Thymus (tissue), 11 donors: ENCODE results near the gene USP24. TPM values are rescaled to one million over a fixed set of nuclear protein-coding genes. Genes with fewer than 3 reads are reported as not detected.
"Not testable (repeated sequence)": the region's sequence is repeated elsewhere in the genome, so short reads cannot be mapped to it uniquely, and the experiment has no call there.

Source experiments
- DNase-seq, 9 donors: peaks; one replicate each; pipeline ENCODE4 v3.0.0-alpha.2; 2013; ENCODE audit warnings: low spot score in 9 of 9, low read depth in 6 of 9, missing footprints in 1 of 9
- H3K27ac ChIP-seq, 2 donors: one replicate each; pipeline ENCODE4 v1.5.1; 2013; ENCODE audit warnings: control low read depth in 1 of 2, low read depth in 1 of 2, low read length in 1 of 2, mild to moderate bottlenecking in 1 of 2, moderate library complexity in 1 of 2
- H3K27me3 ChIP-seq, 2 donors: one replicate each; pipeline ENCODE4 v1.5.1; 2013; ENCODE audit warnings: low read length in 1 of 2; ENCODE audit not compliant: control insufficient read depth in 2 of 2, insufficient read depth in 1 of 2
- H3K36me3 ChIP-seq, 2 donors: one replicate each; pipeline ENCODE4 v1.5.1; 2013; ENCODE audit warnings: low read length in 1 of 2, mild to moderate bottlenecking in 1 of 2, moderate library complexity in 1 of 2; ENCODE audit not compliant: control insufficient read depth in 2 of 2, insufficient read depth in 2 of 2
- H3K4me1 ChIP-seq, 2 donors: one replicate each; pipeline ENCODE4 v1.5.1; 2013; ENCODE audit warnings: low read length in 2 of 2; ENCODE audit not compliant: control insufficient read depth in 2 of 2, insufficient read depth in 2 of 2
- H3K4me3 ChIP-seq, 2 donors: one replicate each; pipeline ENCODE4 v1.5.1; 2013; ENCODE audit warnings: low read length in 2 of 2, control low read depth in 1 of 2, mild to moderate bottlenecking in 1 of 2
- H3K9me3 ChIP-seq, 2 donors: one replicate each; pipeline ENCODE4 v1.5.1; 2013; ENCODE audit warnings: low read length in 1 of 2, mild to moderate bottlenecking in 1 of 2; ENCODE audit not compliant: control insufficient read depth in 2 of 2, insufficient read depth in 1 of 2
- WGBS: extraction: QIAGEN DNeasy Blood & Tissue Kit; methylation state at CpG from one replicate; pipeline ENCODE4 v1.1.7; 2013; 5-methylcytosine and 5-hydroxymethylcytosine counted together
- polyA plus RNA-seq: library from polyadenylated mRNA; stranded (reverse); fragments of 200-250 nt; gene quantifications from one replicate; pipeline ENCODE4 v1.2.3, GENCODE V29; 2013
- total RNA-seq: library from RNA; stranded (reverse); fragments of 120-200 nt; gene quantifications from one replicate; pipeline ENCODE4 v1.2.4, GENCODE V29; 2013
- donor health status: healthy.

USP24 gene
- total and polyA plus RNA-seq, 2 donors, result 17.7 to 34.4 TPM

- Histone ChIP-seq H3K27ac (no peak overlapping the region), H3K27me3 (peaks cover 8 to 38% of the 10 kb centered on the region in 2 donors), H3K36me3 (no peaks in the 10 kb centered on the region), H3K4me1 (no peaks in the 10 kb centered on the region), H3K9me3 (no peaks in the 10 kb centered on the region), H3K4me3 (no peak overlapping the region)
- WGBS, result 95% methylated on average over 7 of the region's 7 CpGs
- DNase-seq, result no peak
Measured at GRCh38 chr1:55033265-55033614, 181.9 kb downstream of the USP24 start.

- not testable (repeated sequence) for H3K27ac ChIP-seq, DNase-seq, H3K9me3 ChIP-seq, H3K36me3 ChIP-seq, H3K4me1 ChIP-seq, H3K4me3 ChIP-seq
- 98% methylated on average over 5 of the region's 5 CpGs for WGBS
- H3K27me3 ChIP-seq, result peaks cover 0 to 21% of the 10 kb centered on the region in 2 donors
Measured at GRCh38 chr1:55031098-55031497, 184.1 kb downstream of the USP24 start.

GRCh38 chr1:55026682-55027081 lies 188.5 kb downstream of the USP24 start:
- not testable (repeated sequence) for H3K4me1 ChIP-seq, H3K36me3 ChIP-seq, H3K27me3 ChIP-seq, DNase-seq, H3K9me3 ChIP-seq, H3K27ac ChIP-seq, H3K4me3 ChIP-seq
- WGBS, result 98% methylated on average over 3 of the region's 3 CpGs

DNA sequence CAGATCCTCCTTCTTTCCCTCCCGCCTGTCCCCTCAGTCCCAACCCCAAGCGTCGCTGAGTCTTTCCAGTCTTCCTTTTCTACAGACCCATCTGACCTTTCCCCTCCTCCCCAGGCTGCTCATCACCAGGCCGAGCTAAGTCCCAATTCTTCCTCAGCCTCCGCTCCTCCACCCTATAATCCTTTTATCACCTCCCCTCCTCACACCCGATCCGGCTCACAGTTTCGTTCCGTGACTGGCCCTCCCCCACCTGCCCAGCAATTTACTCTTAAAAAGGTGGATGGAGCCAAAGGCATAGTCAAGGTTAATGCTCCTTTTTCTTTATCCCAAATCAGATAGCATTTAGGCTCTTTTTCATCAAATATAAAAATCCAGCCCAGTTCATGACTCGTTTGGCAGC lies 191.0 kb downstream of the USP24 start:
- not testable (repeated sequence) for H3K27ac ChIP-seq, DNase-seq, H3K4me1 ChIP-seq, H3K27me3 ChIP-seq, H3K4me3 ChIP-seq, H3K9me3 ChIP-seq, H3K36me3 ChIP-seq
- WGBS, result 97% methylated on average over 9 of the region's 10 CpGs

GRCh38 chr1:55021942-55022546 lies 193.1 kb downstream of the USP24 start:
- 66% methylated on average over 15 of the region's 15 CpGs for WGBS
- H3K9me3 ChIP-seq, result no peaks in the 10 kb centered on the region
- H3K4me1 ChIP-seq, result no peaks in the 10 kb centered on the region
- peak in 8 of 9 donors; percentile 21 to 65 (median 33) for DNase-seq
- H3K4me3 ChIP-seq, result no peak overlapping the region
- H3K27ac ChIP-seq, result no peak overlapping the region
- H3K36me3 ChIP-seq, result no peaks in the 10 kb centered on the region
- peaks cover 0 to 7% of the 10 kb centered on the region in 2 donors for H3K27me3 ChIP-seq

DNA sequence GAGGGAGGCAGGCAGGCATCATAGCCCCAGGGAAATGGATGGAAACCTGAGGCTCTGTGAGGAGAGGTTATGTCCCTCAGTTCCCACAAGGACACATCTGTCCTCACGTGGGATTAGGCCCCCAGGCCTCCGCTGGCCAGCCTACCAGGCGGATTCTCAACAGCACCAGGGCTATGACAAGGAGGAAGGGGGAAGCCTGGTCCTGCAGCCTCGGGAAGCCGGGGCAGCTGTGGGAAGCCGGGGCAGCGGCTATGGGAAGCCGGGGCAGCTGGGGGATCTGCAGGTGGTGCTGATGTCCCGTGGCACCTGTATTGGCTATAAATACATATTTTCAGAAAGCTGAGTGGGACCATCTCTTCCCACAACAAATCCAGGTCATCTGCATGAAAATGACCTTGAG lies 196.8 kb downstream of the USP24 start:
- Histone ChIP-seq H3K27ac (no peak overlapping the region), H3K4me3 (no peak overlapping the region), H3K36me3 (no peaks in the 10 kb centered on the region), H3K9me3 (no peaks in the 10 kb centered on the region), H3K27me3 (peaks cover 0 to 11% of the 10 kb centered on the region in 2 donors), H3K4me1 (no peaks in the 10 kb centered on the region)
- 94% methylated on average over 9 of the region's 9 CpGs for WGBS
- no peak for DNase-seq

Other genes with a start within 250 kb of the USP24 start
- gene TMEM61, start 234.7 kb downstream of the USP24 start, total RNA-seq, result 0.66 TPM
- gene TMEM61, start 234.7 kb downstream of the USP24 start, polyA plus RNA-seq, result 1.3 TPM
- gene BSND, start 216.4 kb downstream of the USP24 start, total RNA-seq, result 0.14 TPM
- gene BSND, start 216.4 kb downstream of the USP24 start, polyA plus RNA-seq, result 0.11 TPM
- 0.09 TPM for gene PCSK9, start 175.8 kb downstream of the USP24 start, total RNA-seq
- gene PCSK9, start 175.8 kb downstream of the USP24 start, polyA plus RNA-seq, result 0.05 TPM